Neural cell (in vitro differentiated cells): ENCODE data around the gene KBTBD6. TPM values are rescaled to one million over a fixed set of nuclear protein-coding genes. Genes with fewer than 3 reads are reported as not detected.
"Not testable (repeated sequence)": the region's sequence is repeated elsewhere in the genome, so short reads cannot be mapped to it uniquely, and the experiment has no call there.

Experiments
- H2AFZ ChIP-seq: fragments of 200-600, 300-800 bp; sonication (generic), shearing (Covaris generic); 2 replicates; pipeline ENCODE4 v1.6.0; 2014; ENCODE audit warnings: low read depth, mild to moderate bottlenecking, antibody characterized with exemption, low read length, moderate library complexity
- H3F3A ChIP-seq: fragments of 200-600 bp; shearing (Covaris generic); 2 replicates; pipeline ENCODE4 v1.6.1; 2016; ENCODE audit warnings: mild to moderate bottlenecking, moderate library complexity, mixed read lengths, antibody characterized with exemption, low read length; ENCODE audit not compliant: insufficient read depth, poor library complexity, severe bottlenecking
- H3K27ac ChIP-seq: fragments of 200-600, 300-800 bp; sonication (generic), shearing (Covaris generic); 2 replicates; pipeline ENCODE4 v1.5.1; 2014; ENCODE audit warnings: mild to moderate bottlenecking, low read length, moderate library complexity
- H3K27me3 ChIP-seq: fragments of 300-800, 200-600 bp; sonication (generic), shearing (Covaris generic); 2 replicates; pipeline ENCODE4 v1.6.0; 2014; ENCODE audit warnings: mild to moderate bottlenecking, low read depth, low read length, moderate library complexity; ENCODE audit not compliant: insufficient read depth
- H3K36me3 ChIP-seq: fragments of 300-800, 200-600 bp; sonication (generic), shearing (Covaris generic); 2 replicates; pipeline ENCODE4 v1.5.1; 2014; ENCODE audit warnings: mild to moderate bottlenecking, antibody characterized with exemption, low read length, moderate library complexity; ENCODE audit not compliant: insufficient read depth
- H3K4me2 ChIP-seq: fragments of 300-800, 200-600 bp; sonication (generic), shearing (Covaris generic); 2 replicates; pipeline ENCODE4 v1.6.0; 2014; ENCODE audit warnings: mild to moderate bottlenecking, low read length
- H3K4me3 ChIP-seq: fragments of 300-800, 200-600 bp; sonication (generic), shearing (Covaris generic); 2 replicates; pipeline ENCODE4 v1.5.1; 2014; ENCODE audit warnings: mild to moderate bottlenecking, low read length, moderate library complexity
- H3K79me2 ChIP-seq: fragments of 200-600 bp; shearing (Covaris generic); replicated peaks from 2 replicates; pipeline ENCODE4 v1.6.0; 2014; ENCODE audit warnings: mild to moderate bottlenecking, low read length, moderate library complexity; ENCODE audit not compliant: insufficient read depth
- H3K9ac ChIP-seq: fragments of 300-800, 200-600 bp; sonication (generic), shearing (Covaris generic); 2 replicates; pipeline ENCODE4 v1.6.1; 2016; ENCODE audit warnings: mild to moderate bottlenecking, low read length, mixed read lengths
- H3K9me2 ChIP-seq: fragments of 200-600 bp; shearing (Covaris generic); 2 replicates; pipeline ENCODE4 v1.6.1; 2016; ENCODE audit warnings: mild to moderate bottlenecking, low read length, mixed read lengths; ENCODE audit not compliant: insufficient read depth
- H3K9me3 ChIP-seq: fragments of 200-600, 300-800 bp; sonication (generic), shearing (Covaris generic); 2 replicates; pipeline ENCODE4 v1.6.1; 2016; ENCODE audit warnings: mild to moderate bottlenecking, mixed run types, low read length, moderate library complexity, mixed read lengths
- H4K20me1 ChIP-seq: fragments of 200-600 bp; shearing (Covaris generic); 2 replicates; pipeline ENCODE4 v1.6.1; 2016; ENCODE audit warnings: mild to moderate bottlenecking, mixed run types; ENCODE audit not compliant: insufficient read depth
- CTCF ChIP-seq: fragments of 450-650 bp; IDR thresholded peaks from 2 replicates; pipeline ENCODE4 v1.5.1; 2014; ENCODE audit warnings: antibody characterized with exemption, mild to moderate bottlenecking, moderate library complexity; ENCODE audit not compliant: poor library complexity, severe bottlenecking
- EP300 ChIP-seq: fragments of 450-650 bp; conservative IDR thresholded peaks from 2 replicates; pipeline ENCODE4 v1.6.1; 2014; ENCODE audit warnings: antibody characterized with exemption, mild to moderate bottlenecking, moderate library complexity; ENCODE audit not compliant: poor library complexity, severe bottlenecking
- EZH2 ChIP-seq: fragments of 200-600, 300-800 bp; shearing (Covaris generic), sonication (generic); IDR thresholded peaks from 2 replicates; pipeline ENCODE4 v1.6.1; 2014; ENCODE audit warnings: antibody characterized with exemption, low read length, borderline replicate concordance, mild to moderate bottlenecking; ENCODE audit not compliant: insufficient read depth, poor library complexity, severe bottlenecking
- MXI1 ChIP-seq: fragments of 450-650 bp; conservative IDR thresholded peaks from 2 replicates; pipeline ENCODE4 v1.6.1; 2014; ENCODE audit warnings: antibody characterized with exemption, mild to moderate bottlenecking; ENCODE audit not compliant: poor library complexity, severe bottlenecking
- POLR2AphosphoS5 ChIP-seq: IDR thresholded peaks from 2 replicates; pipeline ENCODE4 v1.6.1; 2012
- RAD21 ChIP-seq: fragments of 450-650 bp; conservative IDR thresholded peaks from 2 replicates; pipeline ENCODE4 v1.6.1; 2014; ENCODE audit warnings: antibody characterized with exemption, mild to moderate bottlenecking, moderate library complexity
- REST ChIP-seq: IDR thresholded peaks from 2 replicates; pipeline ENCODE4 v1.6.1; 2012; ENCODE audit warnings: borderline replicate concordance
- SMC3 ChIP-seq: fragments of 450-650 bp; conservative IDR thresholded peaks from 2 replicates; pipeline ENCODE4 v1.6.1; 2014; ENCODE audit warnings: antibody characterized with exemption, mild to moderate bottlenecking, moderate library complexity; ENCODE audit not compliant: poor library complexity
- TAF1 ChIP-seq: IDR thresholded peaks from 2 replicates; pipeline ENCODE4 v1.6.1; 2012; ENCODE audit warnings: low read depth
- polyA plus RNA-seq: library from polyadenylated mRNA; depleted of rRNA; stranded (reverse); fragments of >200 nt; gene quantifications from 2 replicates; pipeline ENCODE4 v1.2.3, GENCODE V29; 2014

KBTBD6 gene
- polyA plus RNA-seq, 1 donor from 2014 or later: 31.8 TPM

- no peak for TF ChIP-seq MXI1
- no peak for TF ChIP-seq RAD21
- no peak for TF ChIP-seq POLR2AphosphoS5
- no peak for TF ChIP-seq CTCF
- TF ChIP-seq EP300: no peak
- TF ChIP-seq SMC3: no peak
- no peak for TF ChIP-seq EZH2
- no peak for TF ChIP-seq TAF1
- no peak for TF ChIP-seq REST
- Histone ChIP-seq H4K20me1 (no peaks in the 10 kb centered on the region), H3F3A (no peaks in the 10 kb centered on the region), H3K4me2 (peak overlapping the region; percentile 98), H3K79me2 (peaks cover 19% of the 10 kb centered on the region), H3K27ac (no peak overlapping the region), H3K36me3 (peaks cover 7% of the 10 kb centered on the region), H3K27me3 (no peaks in the 10 kb centered on the region), H3K9me3 (no peaks in the 10 kb centered on the region), H2AFZ (no peak overlapping the region), H3K4me3 (peak overlapping the region; percentile 71), H3K9me2 (no peaks in the 10 kb centered on the region), H3K9ac (no peak overlapping the region)
These were observed 1.3 kb upstream of the KBTBD6 start for GRCh38 chr13:41133951-41134350.

- H3K27me3 ChIP-seq, H3F3A ChIP-seq, H3K9me2 ChIP-seq, H3K9me3 ChIP-seq, H3K36me3 ChIP-seq, H4K20me1 ChIP-seq: not testable (repeated sequence)
- Histone ChIP-seq H3K4me2 (peak overlapping the region; percentile 48), H2AFZ (peak overlapping the region; percentile 71), H3K27ac (peak overlapping the region; percentile 86), H3K9ac (peak overlapping the region; percentile 78), H3K4me3 (peak overlapping the region; percentile 71), H3K79me2 (peaks cover 19% of the 10 kb centered on the region)
These were observed 716 bp downstream of the KBTBD6 start for GRCh38 chr13:41131660-41132511.

DNA sequence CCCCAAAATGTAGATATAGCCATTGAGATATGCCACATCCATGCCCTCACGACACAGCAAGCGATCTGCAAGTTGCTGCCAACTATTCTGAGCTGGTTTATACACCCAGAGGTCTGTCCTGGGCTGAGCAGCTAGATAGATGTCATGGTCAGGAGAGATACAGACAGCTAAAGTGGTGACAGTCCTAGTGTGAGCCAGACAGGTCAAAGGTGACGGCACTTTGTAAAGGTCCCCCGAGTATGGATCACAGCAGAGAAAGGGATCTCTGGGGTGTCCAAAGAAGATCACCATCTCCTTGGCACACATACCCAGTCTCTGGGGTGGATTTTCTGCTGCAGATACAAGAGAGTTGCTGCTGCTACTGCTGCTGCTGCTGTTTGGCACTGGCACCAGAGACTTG is 1.4 kb downstream of the KBTBD6 start:
- H3K4me2 ChIP-seq: peak overlapping the region; percentile 46
- not testable (repeated sequence) for H3K9me3 ChIP-seq, H3K27me3 ChIP-seq, H4K20me1 ChIP-seq, H3F3A ChIP-seq, H3K9ac ChIP-seq, H3K27ac ChIP-seq, H2AFZ ChIP-seq, H3K36me3 ChIP-seq, H3K9me2 ChIP-seq
- peaks cover 19% of the 10 kb centered on the region for H3K79me2 ChIP-seq
- H3K4me3 ChIP-seq: peak overlapping the region; percentile 71
